NCI-H146 treated with DMSO at 0.1 percent for 48 hours (cell line): ENCODE data around the gene MALRD1.

Experiments
- DNase-seq: peaks from one replicate; lab custom pipeline; 2025; ENCODE audit not compliant: unreplicated experiment; lab: John Stamatoyannopoulos, UW

The MALRD1 gene

DNA sequence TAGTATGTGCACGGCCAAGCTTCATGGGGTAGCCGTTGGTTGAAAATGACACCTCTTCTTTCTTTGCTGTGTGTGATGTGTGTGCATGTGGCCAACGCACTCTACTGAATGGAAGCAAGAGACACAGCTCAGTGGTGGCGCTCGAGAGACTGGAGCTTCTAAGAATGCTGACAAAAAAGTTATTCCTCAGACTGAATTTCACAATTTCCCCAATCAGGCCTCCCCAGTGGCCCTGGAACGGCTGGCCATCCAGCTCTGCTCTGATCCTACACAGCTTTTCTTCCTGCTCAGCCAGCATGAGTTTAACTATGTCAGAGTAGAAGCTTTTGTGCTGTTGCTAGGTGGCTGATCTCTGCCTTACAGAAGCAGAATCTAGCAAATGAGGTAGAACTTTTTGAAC lies 581.0 kb downstream of the MALRD1 start:
- no peak for DNase-seq

- DNase-seq: no peak
Observed at GRCh38 chr10:19634163-19634562, 585.6 kb downstream of the MALRD1 start.

DNA sequence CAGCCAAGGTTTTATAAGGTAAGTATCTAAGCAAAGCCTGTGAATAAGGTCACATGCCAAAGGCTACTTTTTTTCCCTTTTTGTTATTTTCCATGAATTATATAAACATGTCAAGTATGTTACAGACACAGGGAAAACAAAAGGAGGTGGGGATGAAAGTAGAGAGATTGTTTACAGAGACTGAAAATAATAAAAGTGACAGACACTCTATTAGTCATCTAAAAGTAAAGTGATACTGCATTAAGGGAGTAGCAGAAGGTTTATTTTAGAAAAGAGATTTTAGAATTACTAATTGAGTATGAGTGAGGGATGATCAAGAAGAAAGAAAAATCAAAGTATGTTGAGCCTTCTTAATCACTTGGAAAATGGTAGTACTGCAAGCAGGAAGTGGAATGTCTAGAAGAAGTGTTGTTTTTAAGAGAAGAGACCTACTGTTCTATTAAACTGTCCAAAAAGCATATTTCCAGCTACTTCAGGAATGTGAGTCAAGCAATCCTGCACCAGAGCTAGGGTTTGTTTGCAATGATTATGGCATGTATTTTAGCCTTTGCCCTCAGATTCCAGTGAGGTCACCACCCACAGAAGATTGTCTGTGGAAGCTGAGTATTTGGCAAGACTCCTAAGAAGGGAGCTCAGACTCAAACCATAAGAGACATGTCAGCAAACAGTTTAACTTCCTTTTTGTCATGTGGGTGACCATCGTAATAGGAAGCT lies 589.7 kb downstream of the MALRD1 start:
- no peak for DNase-seq

GRCh38 chr10:19638896-19639233 lies 590.3 kb downstream of the MALRD1 start:
- DNase-seq: no peak

GRCh38 chr10:19640566-19641263 lies 592.1 kb downstream of the MALRD1 start:
- DNase-seq: no peak

DNA sequence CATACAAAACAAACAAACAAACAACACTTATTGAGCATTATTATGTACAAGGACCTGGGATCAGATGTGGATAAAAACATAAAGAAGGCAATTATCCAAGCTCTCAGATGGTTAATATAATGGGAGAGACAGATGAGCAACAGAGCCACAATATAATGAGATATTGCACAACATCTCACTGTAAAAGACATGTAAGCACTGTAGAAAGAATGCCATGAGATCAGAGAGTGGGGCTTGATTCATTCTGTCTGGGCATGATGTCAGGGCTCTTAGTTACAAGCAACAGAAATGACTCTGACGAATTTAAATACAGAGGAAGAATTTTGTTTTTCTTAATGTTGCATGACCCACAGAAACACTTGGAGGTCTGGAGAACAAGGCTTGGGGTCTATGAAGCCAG lies 602.9 kb downstream of the MALRD1 start:
- no peak for DNase-seq

DNA sequence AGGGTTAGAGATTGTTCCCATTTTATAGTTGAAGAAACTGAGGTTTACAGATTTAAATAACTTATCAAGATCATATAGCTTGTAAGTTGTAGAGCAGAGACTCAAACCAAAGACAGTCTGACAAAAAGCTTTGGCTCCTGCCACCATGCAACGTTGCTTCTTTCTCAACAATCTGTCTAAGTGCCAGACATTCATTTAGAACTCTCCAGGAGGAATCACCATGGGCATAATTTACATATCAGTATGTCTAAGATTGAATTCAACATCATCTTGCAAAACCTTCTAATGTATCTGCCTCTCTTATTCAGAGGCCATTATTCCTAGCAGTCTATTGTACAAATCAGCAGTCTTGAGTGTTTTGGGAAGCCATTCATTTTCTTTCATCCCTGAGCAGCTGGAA lies 604.1 kb downstream of the MALRD1 start:
- DNase-seq: no peak

GRCh38 chr10:19653931-19654330 lies 605.3 kb downstream of the MALRD1 start:
- no peak for DNase-seq

GRCh38 chr10:19654576-19654975 lies 606.0 kb downstream of the MALRD1 start:
- DNase-seq: no peak

GRCh38 chr10:19656420-19657042 lies 607.9 kb downstream of the MALRD1 start:
- no peak for DNase-seq

DNA sequence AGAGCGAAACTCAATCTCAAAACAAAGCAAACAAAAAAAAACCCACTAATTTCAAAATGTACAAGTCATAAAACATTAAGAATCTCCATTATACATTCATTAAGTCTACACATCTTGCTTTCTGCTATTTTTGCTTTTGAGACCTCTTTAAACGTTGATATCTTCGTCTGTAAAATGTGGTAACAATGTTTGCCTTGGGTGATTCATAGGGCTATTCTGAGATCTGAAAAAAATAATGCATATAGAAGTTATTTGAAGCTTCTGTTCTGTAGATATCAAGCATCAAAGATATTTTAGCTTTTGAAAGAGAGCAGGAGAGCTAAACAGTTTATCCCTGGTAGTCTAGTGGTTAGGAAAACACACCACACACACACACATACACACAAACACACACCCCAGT lies 609.5 kb downstream of the MALRD1 start:
- no peak for DNase-seq

DNA sequence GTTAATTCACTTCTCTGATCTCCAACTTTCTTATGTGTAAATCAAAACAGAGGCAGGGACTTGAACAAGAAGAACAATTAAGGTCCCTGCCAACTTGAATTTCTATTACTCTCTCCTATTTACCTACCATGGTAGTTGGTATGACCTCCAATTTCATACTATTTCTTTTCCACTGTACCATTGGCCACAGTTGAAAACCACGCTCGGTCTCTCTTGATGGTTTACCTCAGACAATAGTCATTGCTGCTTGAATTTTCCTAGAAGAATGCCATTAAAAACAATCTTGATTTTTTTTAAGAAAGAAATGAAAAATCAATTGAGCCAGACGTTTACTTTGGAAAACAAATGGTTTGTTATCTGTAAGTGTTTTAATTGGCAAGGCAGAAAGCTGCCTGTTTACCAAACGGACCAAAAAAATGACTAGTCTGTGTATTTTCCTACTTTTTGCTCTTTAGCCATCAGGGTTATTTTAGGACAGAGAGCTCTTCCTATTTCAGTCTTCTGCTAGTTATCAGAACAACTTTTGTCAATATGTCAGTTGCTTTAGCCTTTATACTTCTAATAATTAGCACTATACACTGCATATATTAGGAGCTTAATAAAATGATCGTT lies 610.1 kb downstream of the MALRD1 start:
- no peak for DNase-seq

DNA sequence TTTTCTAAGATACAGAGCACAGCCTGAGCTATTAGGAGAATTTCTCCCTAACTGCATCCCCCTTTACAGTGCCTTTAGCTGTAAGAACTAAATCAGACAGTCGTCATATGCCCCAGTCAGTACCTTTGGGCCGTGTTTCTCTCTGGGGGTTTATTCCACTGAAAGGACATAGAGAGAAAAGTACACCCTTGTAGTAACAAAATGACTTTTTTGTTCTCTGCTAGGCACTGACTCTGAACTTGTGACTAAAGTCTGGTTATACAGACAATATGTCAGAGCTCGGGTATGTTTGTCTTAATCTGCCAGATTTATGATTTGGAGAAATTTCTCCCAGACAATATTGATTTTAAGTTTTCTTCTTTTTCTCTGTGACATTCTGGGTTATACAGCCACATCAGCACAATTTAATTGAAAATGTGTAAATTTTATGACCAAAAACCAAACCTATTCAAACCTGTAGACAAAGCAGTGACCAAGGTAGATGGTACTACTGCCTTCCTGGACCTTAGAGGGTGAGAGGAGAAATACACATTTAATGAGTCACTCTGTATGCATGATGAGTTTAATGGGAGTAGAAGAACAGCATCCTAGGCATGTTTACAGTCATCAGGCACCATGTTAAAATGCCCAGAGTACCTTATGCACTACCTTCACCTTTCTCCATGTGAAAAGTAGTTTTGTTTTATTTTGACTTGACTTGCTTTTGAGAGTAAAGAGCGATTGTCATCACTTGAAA lies 611.5 kb downstream of the MALRD1 start:
- no peak for DNase-seq

- DNase-seq: no peak
Observed at GRCh38 chr10:19663344-19663743, 614.7 kb downstream of the MALRD1 start.

- no peak for DNase-seq
Observed at GRCh38 chr10:19668116-19668515, 619.5 kb downstream of the MALRD1 start.

- no peak for DNase-seq
Observed at GRCh38 chr10:19676063-19676462, 627.5 kb downstream of the MALRD1 start.

- no peak for DNase-seq
Observed at GRCh38 chr10:19683356-19683755, 634.8 kb downstream of the MALRD1 start.

DNA sequence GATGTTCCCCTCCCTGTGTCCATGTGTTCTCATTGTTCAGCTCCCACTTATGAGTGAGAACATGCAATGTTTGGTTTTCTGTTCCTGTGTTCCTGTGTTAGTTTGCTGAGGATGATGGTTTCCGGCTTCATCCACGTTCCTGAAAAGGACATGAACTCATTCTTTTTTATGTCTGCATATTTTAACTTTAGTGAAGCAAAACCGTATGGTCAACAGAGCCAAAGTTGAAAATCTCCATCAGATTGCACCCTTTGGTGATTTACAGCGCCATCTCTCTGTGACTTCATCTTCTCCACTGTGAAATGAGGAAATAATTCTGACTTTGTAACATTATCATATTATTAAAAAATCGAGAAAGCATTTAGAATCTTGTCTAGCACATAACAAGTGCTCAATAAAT lies 635.4 kb downstream of the MALRD1 start:
- DNase-seq: no peak

DNA sequence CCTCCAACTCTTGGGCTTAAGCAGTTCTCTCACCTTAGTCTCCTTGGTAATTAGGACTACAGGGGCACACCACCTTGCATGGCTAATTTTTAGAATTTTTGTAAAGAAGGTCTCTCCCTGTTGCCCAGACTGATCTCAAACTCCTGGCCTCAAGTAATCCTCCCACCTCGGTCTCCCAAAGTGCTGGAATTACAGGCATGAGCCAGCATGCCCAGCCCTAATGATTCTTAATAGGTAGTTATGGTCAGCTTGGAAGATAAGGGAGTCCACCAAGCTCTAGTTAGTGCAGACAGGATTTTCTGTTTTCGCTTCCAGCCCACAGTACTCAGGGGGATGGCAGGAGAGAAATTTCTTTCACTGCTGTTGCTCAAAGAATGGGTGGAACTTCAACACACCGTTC lies 639.7 kb downstream of the MALRD1 start:
- no peak for DNase-seq

GRCh38 chr10:19689231-19689630 lies 640.6 kb downstream of the MALRD1 start:
- DNase-seq: no peak

DNA sequence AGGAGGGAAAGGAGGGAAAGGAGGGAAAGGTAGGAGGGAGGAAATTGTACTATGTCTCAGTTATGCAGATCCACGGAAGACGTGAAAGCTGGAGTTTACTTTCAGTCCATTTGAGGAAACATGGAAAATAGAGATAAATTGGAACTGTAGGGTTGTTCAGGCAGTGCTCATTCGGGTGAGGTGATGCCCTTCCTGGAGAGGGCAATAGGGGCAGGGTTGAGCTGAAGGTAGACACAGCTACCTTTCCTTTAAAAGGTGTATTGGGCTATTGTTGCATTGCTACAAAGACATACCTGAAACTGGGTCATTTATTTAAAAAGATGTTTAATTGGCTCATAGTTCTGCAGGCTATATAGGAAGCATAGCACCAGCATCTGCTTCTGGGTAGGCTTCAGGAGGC lies 650.7 kb downstream of the MALRD1 start:
- DNase-seq: no peak
